Measurements from ENCODE around the gene TNFSF9. TPM values are rescaled to one million over a fixed set of nuclear protein-coding genes. Genes with fewer than 3 reads are reported as not detected.

The TNFSF9 gene
- polyA plus RNA-seq, 1 of the 3 experiments (the other 2 are of a cell fraction): 10.7 TPM

GRCh38 chr19:6528544-6529121 is 2.2 kb upstream of the TNFSF9 start:
- no peak overlapping the region for H3K4me2 ChIP-seq
- DNase-seq: no peak
- H3K9ac ChIP-seq: no peak overlapping the region
- no peaks in the 10 kb centered on the region for H3K36me3 ChIP-seq (replicated peaks in 1 of 2; ENCODE audit: control insufficient read depth in 1 of 2, insufficient read depth in 2 of 2, low read length in 1 of 2)
- no peak overlapping the region for H2AFZ ChIP-seq (ENCODE audit: low read depth)
- H3K27me3 ChIP-seq (ENCODE audit: insufficient read depth): peaks cover 15% of the 10 kb centered on the region; the same call in 1 of the 2 replicates
- TF ChIP-seq TCF12 (IDR thresholded peaks at IDR 0.05) (no peak), RFX5 (IDR thresholded peaks at IDR 0.05; ENCODE audit: low read length) (no peak), TAF1 (IDR thresholded peaks at IDR 0.05; ENCODE audit: borderline replicate concordance, low read depth, low read length) (no peak), USF2 (IDR thresholded peaks at IDR 0.05; ENCODE audit: borderline replicate concordance, low read depth, low read length) (no peak), FOXM1 (IDR thresholded peaks at IDR 0.05; ENCODE audit: low read depth) (no peak), EP300 (IDR thresholded peaks at IDR 0.05; ENCODE audit: borderline replicate concordance in 1 of 2, low read depth in 1 of 2, low read length in 1 of 2) (no peak), RCOR1 (IDR thresholded peaks at IDR 0.05; ENCODE audit: low read length) (no peak), NRF1 (IDR thresholded peaks at IDR 0.05; ENCODE audit: low read depth, low read length) (no peak), TEAD4 (IDR thresholded peaks at IDR 0.05; ENCODE audit: borderline replicate concordance, insufficient read depth) (no peak), ELF1 (IDR thresholded peaks at IDR 0.05) (no peak), RAD21 (IDR thresholded peaks at IDR 0.05; ENCODE audit: low read length) (no peak)
- TF ChIP-seq, protein P1, sequence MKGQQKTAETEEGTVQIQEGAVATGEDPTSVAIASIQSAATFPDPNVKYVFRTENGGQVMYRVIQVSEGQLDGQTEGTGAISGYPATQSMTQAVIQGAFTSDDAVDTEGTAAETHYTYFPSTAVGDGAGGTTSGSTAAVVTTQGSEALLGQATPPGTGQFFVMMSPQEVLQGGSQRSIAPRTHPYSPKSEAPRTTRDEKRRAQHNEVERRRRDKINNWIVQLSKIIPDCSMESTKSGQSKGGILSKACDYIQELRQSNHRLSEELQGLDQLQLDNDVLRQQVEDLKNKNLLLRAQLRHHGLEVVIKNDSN (IDR thresholded peaks at IDR 0.05; ENCODE audit: borderline replicate concordance, low read depth): no peak
- TF ChIP-seq, protein P2, sequence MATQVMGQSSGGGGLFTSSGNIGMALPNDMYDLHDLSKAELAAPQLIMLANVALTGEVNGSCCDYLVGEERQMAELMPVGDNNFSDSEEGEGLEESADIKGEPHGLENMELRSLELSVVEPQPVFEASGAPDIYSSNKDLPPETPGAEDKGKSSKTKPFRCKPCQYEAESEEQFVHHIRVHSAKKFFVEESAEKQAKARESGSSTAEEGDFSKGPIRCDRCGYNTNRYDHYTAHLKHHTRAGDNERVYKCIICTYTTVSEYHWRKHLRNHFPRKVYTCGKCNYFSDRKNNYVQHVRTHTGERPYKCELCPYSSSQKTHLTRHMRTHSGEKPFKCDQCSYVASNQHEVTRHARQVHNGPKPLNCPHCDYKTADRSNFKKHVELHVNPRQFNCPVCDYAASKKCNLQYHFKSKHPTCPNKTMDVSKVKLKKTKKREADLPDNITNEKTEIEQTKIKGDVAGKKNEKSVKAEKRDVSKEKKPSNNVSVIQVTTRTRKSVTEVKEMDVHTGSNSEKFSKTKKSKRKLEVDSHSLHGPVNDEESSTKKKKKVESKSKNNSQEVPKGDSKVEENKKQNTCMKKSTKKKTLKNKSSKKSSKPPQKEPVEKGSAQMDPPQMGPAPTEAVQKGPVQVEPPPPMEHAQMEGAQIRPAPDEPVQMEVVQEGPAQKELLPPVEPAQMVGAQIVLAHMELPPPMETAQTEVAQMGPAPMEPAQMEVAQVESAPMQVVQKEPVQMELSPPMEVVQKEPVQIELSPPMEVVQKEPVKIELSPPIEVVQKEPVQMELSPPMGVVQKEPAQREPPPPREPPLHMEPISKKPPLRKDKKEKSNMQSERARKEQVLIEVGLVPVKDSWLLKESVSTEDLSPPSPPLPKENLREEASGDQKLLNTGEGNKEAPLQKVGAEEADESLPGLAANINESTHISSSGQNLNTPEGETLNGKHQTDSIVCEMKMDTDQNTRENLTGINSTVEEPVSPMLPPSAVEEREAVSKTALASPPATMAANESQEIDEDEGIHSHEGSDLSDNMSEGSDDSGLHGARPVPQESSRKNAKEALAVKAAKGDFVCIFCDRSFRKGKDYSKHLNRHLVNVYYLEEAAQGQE (IDR thresholded peaks at IDR 0.05; ENCODE audit: low read depth, low read length): no peak
- WGBS (ENCODE audit: low lambda C conversion rate): 58% methylated on average over 9 of the region's 9 CpGs
- ChIA-PET CTCF (interaction anchor here (1.9 kb wide), 1 partner anchor 12 kb away, joined by 6 read pairs; no protein-coding TSS in a partner anchor), POLR2A (no interaction called here)
- peaks cover 4% of the 10 kb centered on the region for H3F3A ChIP-seq (replicated peaks; ENCODE audit: insufficient read depth)
- H4K20me1 ChIP-seq (ENCODE audit: insufficient read depth): no peaks in the 10 kb centered on the region
- H3K27ac ChIP-seq (ENCODE audit: low read depth in 2 of 2, low read length in 1 of 2): no peak overlapping the region
- H3K79me2 ChIP-seq (ENCODE audit: insufficient read depth): peaks cover 14% of the 10 kb centered on the region
- H3K4me1 ChIP-seq (ENCODE audit: control insufficient read depth in 1 of 2, insufficient read depth in 2 of 2, low read depth in 1 of 2, low read length in 1 of 2): no peaks in the 10 kb centered on the region; a peak in 1 of 4 replicates
- H3K9me2 ChIP-seq: no peaks in the 10 kb centered on the region
- no peaks in the 10 kb centered on the region for H3K9me3 ChIP-seq
- no peak overlapping the region for H3K4me3 ChIP-seq (ENCODE audit: low read depth in 2 of 2, low read length in 1 of 2)

Measured in SK-N-SH (cell line).